ENCODE measurements around the gene HPF1. TPM values are rescaled to one million over a fixed set of nuclear protein-coding genes. Genes with fewer than 3 reads are reported as not detected.

The HPF1 gene
- total and polyA plus RNA-seq, 2 of the 8 experiments (the other 6 are each of a cell fraction or from before 2014, with no cell fraction given): 14.1 to 32.5 TPM

DNA sequence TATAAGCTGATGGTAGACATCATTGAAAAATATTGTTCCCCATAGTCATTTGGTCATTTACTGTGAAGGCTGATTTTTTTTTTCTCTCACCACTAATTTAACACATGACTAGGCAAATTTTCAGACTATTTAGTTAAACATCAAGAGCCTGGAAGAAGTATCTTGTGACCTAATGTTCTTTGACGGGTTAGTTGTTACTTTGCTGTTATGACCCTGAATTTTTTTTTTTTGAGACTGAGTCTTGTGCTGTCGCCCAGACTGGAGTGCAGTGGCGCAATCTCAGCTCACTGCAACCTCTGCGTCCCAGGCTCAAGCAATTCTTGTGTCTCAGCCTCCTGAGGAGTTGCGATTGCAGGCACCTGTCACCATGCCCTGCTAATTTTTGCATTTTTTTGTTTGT is 67.0 kb downstream of the HPF1 start:
- Histone ChIP-seq H2BK12ac (ENCODE audit: low read depth, low read length) (no peak overlapping the region), H4K91ac (replicated peaks; ENCODE audit: insufficient read length, low read length) (no peak overlapping the region), H3K9ac (replicated peaks in 1 of 4; ENCODE audit: extremely low read depth in 1 of 4, low read depth in 3 of 4, low read length in 3 of 4) (no peak overlapping the region), H3K4me2 (ENCODE audit: insufficient read depth in 1 of 2, low read depth in 2 of 2, low read length in 2 of 2) (no peak overlapping the region), H2AFZ (ENCODE audit: low read length) (no peak overlapping the region), H3K4me3 (ENCODE audit: extremely low read depth in 1 of 4, insufficient read depth in 2 of 4, low read depth in 3 of 4, low read length in 4 of 4) (no peak overlapping the region), H3K79me2 (ENCODE audit: control insufficient read depth in 1 of 2, insufficient read depth in 2 of 2, low read length in 2 of 2) (no peaks in the 10 kb centered on the region), H2BK15ac (ENCODE audit: low read length) (no peak overlapping the region), H4K5ac (ENCODE audit: insufficient read length, low read depth, low read length) (no peak overlapping the region), H3K36me3 (ENCODE audit: control insufficient read depth in 2 of 4, insufficient read depth in 4 of 4, low read length in 3 of 4) (peaks cover 0 to 11% (median 0%) of the 10 kb centered on the region in 4 experiments; a peak in 1 of 8 replicates), H3K23ac (ENCODE audit: insufficient read length) (no peak overlapping the region), H2AK5ac (ENCODE audit: low read depth, low read length) (no peak overlapping the region), H3K27ac (ENCODE audit: low read depth, low read length) (no peak overlapping the region), H2BK20ac (ENCODE audit: low read length) (no peak overlapping the region), H4K20me1 (replicated peaks in 1 of 2; ENCODE audit: control insufficient read depth in 1 of 2, insufficient read depth in 2 of 2, low read length in 2 of 2) (no peaks in the 10 kb centered on the region), H4K8ac (ENCODE audit: extremely low read depth, insufficient read depth, low read length) (no peak overlapping the region), H3K4ac (replicated peaks; ENCODE audit: insufficient read length, low read depth, low read length) (no peak overlapping the region), H3K18ac (ENCODE audit: extremely low read depth, low read length) (no peak overlapping the region), H3K14ac (ENCODE audit: insufficient read length) (no peak overlapping the region), H3K79me1 (ENCODE audit: low read depth, low read length) (no peaks in the 10 kb centered on the region), H3K4me1 (replicated peaks in 1 of 4; ENCODE audit: control insufficient read depth in 3 of 4, insufficient read depth in 4 of 4, low read length in 3 of 4) (no peaks in the 10 kb centered on the region), H3K23me2 (ENCODE audit: low read depth, low read length) (no peaks in the 10 kb centered on the region), H3K9me3 (ENCODE audit: insufficient read depth in 2 of 2, low read depth in 1 of 2, low read length in 1 of 2) (no peaks in the 10 kb centered on the region), H3K56ac (replicated peaks; ENCODE audit: insufficient read length, low read depth, low read length) (no peak overlapping the region), H2BK120ac (replicated peaks; ENCODE audit: low read depth, low read length) (no peak overlapping the region), H3K27me3 (replicated peaks in 1 of 4; ENCODE audit: control insufficient read depth in 3 of 4, extremely low read depth in 1 of 4, insufficient read depth in 3 of 4, low read length in 3 of 4) (no peaks in the 10 kb centered on the region), H2BK5ac (ENCODE audit: low read depth, low read length) (no peak overlapping the region)
- DNase-seq (ENCODE audit: low read depth in 1 of 2, low spot score in 2 of 2): no peak
- ChIA-PET POLR2A (ENCODE audit: partially characterized antibody) (no interaction called here), CTCF (ENCODE audit: partially characterized antibody) (interaction anchor here (0.7 to 0.8 kb wide), 3 partner anchors 64 to 605 kb away, joined by 3 read pairs; no protein-coding TSS in a partner anchor)
- FAIRE-seq: no peak
- WGBS, 2 experiments (ENCODE audit: extremely low coverage in 1 of 2, insufficient coverage in 1 of 2, insufficient read length in 1 of 2, insufficient replicate concordance in 2 of 2, low coverage in 1 of 2, low lambda C conversion rate in 2 of 2, missing lambda C conversion rate in 1 of 2): 93% methylated on average over 5 of the region's 5 CpGs; no CpG with 5 or more reads in 1 of the 2 experiments
- no peak for TF ChIP-seq ASH2L (IDR thresholded peaks at IDR 0.05; ENCODE audit: low read length)
- no peak for TF ChIP-seq RXRA (IDR thresholded peaks at IDR 0.05; ENCODE audit: insufficient read depth, low read depth, low read length)
- TF ChIP-seq SP4 (IDR thresholded peaks at IDR 0.05; ENCODE audit: low read length): no peak
- TF ChIP-seq GTF2F1 (IDR thresholded peaks at IDR 0.05; ENCODE audit: borderline replicate concordance, low read depth, low read length): no peak
- TF ChIP-seq, protein P1, sequence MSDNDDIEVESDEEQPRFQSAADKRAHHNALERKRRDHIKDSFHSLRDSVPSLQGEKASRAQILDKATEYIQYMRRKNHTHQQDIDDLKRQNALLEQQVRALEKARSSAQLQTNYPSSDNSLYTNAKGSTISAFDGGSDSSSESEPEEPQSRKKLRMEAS (IDR thresholded peaks at IDR 0.05): no peak
- no peak for TF ChIP-seq HDAC2 (IDR thresholded peaks at IDR 0.05; ENCODE audit: borderline replicate concordance in 1 of 2, low read depth in 2 of 2, low read length in 2 of 2)
- TF ChIP-seq, protein P2, sequence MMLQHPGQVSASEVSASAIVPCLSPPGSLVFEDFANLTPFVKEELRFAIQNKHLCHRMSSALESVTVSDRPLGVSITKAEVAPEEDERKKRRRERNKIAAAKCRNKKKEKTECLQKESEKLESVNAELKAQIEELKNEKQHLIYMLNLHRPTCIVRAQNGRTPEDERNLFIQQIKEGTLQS (IDR thresholded peaks at IDR 0.05; ENCODE audit: insufficient read depth, low read depth, low read length): no peak
- TF ChIP-seq EZH2 (IDR thresholded peaks at IDR 0.05; ENCODE audit: low read depth, low read length, severe bottlenecking): no peak
- TF ChIP-seq GABPA (IDR thresholded peaks at IDR 0.05; ENCODE audit: borderline replicate concordance, insufficient read depth, low read length): no peak
- TF ChIP-seq BCL11A (IDR thresholded peaks at IDR 0.05; ENCODE audit: low read depth in 2 of 2, low read length in 2 of 2): no peak
- TF ChIP-seq SRF (IDR thresholded peaks at IDR 0.05; ENCODE audit: low read depth, low read length): no peak
- TF ChIP-seq EGR1 (IDR thresholded peaks at IDR 0.05; ENCODE audit: borderline replicate concordance, low read depth, low read length): no peak
- no peak for TF ChIP-seq PHF8 (conservative IDR thresholded peaks at IDR 0.05; ENCODE audit: low read depth, low read length)
- TF ChIP-seq POLR2AphosphoS5 (IDR thresholded peaks at IDR 0.05; ENCODE audit: low read depth, low read length): no peak
